ENCODE measurements around the gene EVPL.

The EVPL gene

DNA sequence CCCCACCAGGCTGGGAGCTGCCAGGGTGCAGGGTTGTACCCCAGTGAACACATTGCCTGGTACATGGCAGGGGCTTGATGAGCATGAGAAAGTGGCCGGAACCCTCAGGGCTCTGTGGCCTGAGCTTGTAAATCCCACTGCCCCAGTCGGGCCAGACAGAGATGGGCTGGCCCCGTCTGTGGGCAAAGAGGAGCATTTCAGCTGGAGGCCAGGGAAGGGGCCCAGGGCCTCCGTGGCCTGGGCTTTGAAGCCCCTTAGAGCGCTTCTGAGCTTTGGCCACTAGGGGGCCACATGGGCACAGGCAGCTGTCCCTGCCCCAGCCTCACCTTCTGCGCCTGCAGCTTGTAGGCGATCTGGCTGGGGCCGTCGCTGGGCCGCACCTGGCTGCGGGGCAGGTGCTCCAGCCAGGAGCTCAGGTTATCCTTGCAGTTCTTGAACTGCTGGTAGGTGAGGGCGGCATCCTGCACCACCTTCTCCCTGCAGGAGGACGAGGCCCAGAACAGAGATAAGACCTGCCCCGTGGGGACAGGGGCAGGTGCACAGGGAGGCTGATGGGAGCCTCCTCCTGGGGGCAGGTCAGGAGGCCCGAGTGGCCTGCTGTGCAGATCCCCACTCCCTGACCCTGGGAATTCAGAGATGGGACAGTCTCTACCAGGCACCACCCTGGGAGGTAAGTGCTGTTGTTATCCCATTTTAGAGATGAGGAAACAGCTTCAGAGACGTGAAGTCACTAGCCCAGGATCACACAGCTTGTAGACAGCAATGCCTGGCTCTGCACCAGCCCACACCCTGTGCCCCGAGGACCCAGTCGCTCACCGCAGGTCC, 12.8 kb downstream of the EVPL start:
- no peaks in the 10 kb centered on the region for H3K36me3 ChIP-seq (ENCODE audit: control insufficient read depth in 1 of 2, insufficient read depth in 2 of 2, low read length in 2 of 2)
- H3K9me3 ChIP-seq (ENCODE audit: control insufficient read depth in 1 of 2, low read length in 2 of 2), result no peaks in the 10 kb centered on the region
- H3K27me3 ChIP-seq (ENCODE audit: low read depth, low read length), result no peaks in the 10 kb centered on the region
- H3K4me1 ChIP-seq (ENCODE audit: control insufficient read depth in 1 of 2, insufficient read depth in 2 of 2, low read length in 2 of 2), result peaks cover 0 to 10% of the 10 kb centered on the region in 2 donors
- H3K27ac ChIP-seq (ENCODE audit: low read length), result no peak overlapping the region
- no peak overlapping the region for H3K4me3 ChIP-seq (ENCODE audit: low read depth in 1 of 2, low read length in 2 of 2)

DNA sequence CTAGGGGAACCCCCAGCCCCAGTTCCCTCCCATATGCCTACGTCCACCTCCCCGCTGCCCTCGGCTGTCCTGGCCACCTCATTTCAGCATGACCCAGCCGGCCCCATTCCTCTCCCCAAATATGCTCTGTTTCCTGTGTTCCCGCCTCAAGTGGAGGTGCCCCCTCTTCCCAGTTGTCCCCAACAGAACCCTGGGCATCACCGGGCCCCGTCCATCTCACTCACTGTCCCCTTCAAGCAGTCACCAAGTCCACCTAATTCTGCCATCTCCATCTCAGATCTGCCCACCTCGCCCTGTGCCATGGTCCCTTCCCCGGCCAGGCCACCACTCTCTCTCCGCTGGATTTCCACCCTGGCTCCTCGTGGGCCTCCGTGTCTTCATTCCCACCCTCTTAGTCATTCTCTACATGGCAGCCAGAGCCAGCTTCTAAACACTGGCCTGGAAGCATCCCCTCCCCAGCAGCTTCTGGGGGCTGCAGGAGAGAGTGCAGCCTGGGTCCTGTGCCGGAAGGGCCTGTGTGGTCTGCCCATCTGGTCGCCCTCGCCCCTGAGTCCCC, 13.7 kb downstream of the EVPL start:
- H3K27me3 ChIP-seq (ENCODE audit: low read depth, low read length), result no peaks in the 10 kb centered on the region
- H3K4me1 ChIP-seq (ENCODE audit: control insufficient read depth in 1 of 2, insufficient read depth in 2 of 2, low read length in 2 of 2), result peaks cover 0 to 10% of the 10 kb centered on the region in 2 donors
- no peak overlapping the region for H3K27ac ChIP-seq (ENCODE audit: low read length)
- H3K9me3 ChIP-seq (ENCODE audit: control insufficient read depth in 1 of 2, low read length in 2 of 2), result no peaks in the 10 kb centered on the region
- no peaks in the 10 kb centered on the region for H3K36me3 ChIP-seq (ENCODE audit: control insufficient read depth in 1 of 2, insufficient read depth in 2 of 2, low read length in 2 of 2)
- H3K4me3 ChIP-seq (ENCODE audit: low read depth in 1 of 2, low read length in 2 of 2), result no peak overlapping the region

DNA sequence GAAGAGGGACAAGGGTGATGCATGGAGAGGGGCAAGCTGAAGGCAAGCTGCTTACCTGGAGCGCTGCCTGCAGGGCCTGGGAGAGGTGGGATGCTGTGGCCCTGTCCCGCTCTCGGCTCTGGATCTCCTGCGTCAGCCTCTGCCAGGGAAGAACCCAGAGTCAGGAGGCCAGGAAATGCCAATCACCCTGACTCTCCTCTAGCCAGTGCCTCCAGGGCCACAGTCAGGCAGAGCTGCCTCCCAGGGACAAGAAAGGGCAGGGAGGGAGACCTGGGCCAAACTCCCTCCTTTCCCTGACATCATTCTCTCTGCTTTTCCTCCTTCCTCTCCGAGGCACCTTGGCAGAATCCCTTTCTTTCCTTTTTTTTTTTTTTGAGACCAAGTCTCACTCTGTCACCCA, 15.2 kb downstream of the EVPL start:
- Histone ChIP-seq H3K9me3 (ENCODE audit: control insufficient read depth in 1 of 2, low read length in 2 of 2) (no peaks in the 10 kb centered on the region), H3K4me1 (ENCODE audit: control insufficient read depth in 1 of 2, insufficient read depth in 2 of 2, low read length in 2 of 2) (peaks cover 0 to 10% of the 10 kb centered on the region in 2 donors), H3K27ac (ENCODE audit: low read length) (no peak overlapping the region), H3K36me3 (ENCODE audit: control insufficient read depth in 1 of 2, insufficient read depth in 2 of 2, low read length in 2 of 2) (no peaks in the 10 kb centered on the region), H3K27me3 (ENCODE audit: low read depth, low read length) (no peaks in the 10 kb centered on the region), H3K4me3 (ENCODE audit: low read depth in 1 of 2, low read length in 2 of 2) (no peak overlapping the region)

DNA sequence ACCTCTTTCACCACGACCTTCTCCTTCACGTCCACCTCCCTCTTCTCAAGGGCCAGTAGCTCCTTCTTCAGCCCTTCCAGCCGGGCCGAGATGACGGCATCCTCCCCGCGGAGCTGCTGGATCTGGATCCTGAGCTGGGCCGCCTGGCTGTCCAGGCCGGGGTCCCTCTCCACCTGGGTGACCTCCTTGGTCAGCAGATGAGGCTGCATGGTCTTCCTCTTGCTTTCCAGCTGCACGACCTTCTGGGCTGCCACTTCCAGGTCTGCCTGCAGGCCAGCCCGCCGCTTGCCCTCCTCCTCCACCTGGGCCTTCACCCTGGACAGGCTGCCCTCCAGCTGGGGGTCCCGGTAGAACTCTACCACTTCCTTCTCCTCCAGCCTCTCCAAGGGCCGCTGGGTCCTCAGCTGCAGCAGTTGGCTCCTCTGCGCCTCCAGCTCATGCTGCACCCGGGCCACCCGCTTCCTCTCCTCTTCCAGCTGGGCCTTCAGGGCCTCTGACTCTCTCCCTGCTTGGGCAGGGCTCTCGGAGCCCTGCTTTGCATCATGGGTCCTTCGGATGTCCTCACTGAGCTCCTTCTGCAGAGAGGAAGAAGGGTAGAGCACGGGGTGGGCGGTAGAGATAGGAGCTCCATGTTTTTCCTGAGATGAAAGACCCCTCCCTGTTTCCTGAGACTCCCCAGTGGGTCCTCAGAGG, 17.0 kb downstream of the EVPL start:
- Histone ChIP-seq H3K27me3 (ENCODE audit: low read depth, low read length) (no peaks in the 10 kb centered on the region), H3K36me3 (ENCODE audit: control insufficient read depth in 1 of 2, insufficient read depth in 2 of 2, low read length in 2 of 2) (no peaks in the 10 kb centered on the region), H3K9me3 (ENCODE audit: control insufficient read depth in 1 of 2, low read length in 2 of 2) (no peaks in the 10 kb centered on the region), H3K4me3 (ENCODE audit: low read depth in 1 of 2, low read length in 2 of 2) (no peak overlapping the region), H3K27ac (ENCODE audit: low read length) (no peak overlapping the region), H3K4me1 (ENCODE audit: control insufficient read depth in 1 of 2, insufficient read depth in 2 of 2, low read length in 2 of 2) (peaks cover 0 to 10% of the 10 kb centered on the region in 2 donors)

DNA sequence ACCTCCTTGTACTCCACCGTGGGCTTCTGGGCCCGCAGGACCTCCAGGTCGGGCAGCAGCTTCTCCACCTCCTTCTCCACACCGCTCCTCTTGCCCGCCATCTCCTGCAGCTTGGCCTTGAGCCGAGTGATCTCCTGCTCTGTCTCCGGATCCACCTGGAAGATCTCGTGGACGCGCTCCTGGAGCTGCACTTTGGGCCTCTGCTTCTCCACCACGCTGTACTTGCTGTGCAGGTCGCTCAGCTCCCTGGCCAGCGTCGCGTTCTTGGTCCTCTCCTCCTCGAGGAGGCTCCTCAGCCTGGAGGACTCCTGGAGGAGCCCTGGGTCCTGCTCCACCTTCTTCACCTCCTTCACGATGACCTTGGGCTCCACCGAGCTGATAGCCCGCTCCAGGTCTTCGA, 17.7 kb downstream of the EVPL start:
- Histone ChIP-seq H3K4me1 (ENCODE audit: control insufficient read depth in 1 of 2, insufficient read depth in 2 of 2, low read length in 2 of 2) (peaks cover 0 to 5% of the 10 kb centered on the region in 2 donors), H3K27me3 (ENCODE audit: low read depth, low read length) (no peaks in the 10 kb centered on the region), H3K27ac (ENCODE audit: low read length) (no peak overlapping the region), H3K36me3 (ENCODE audit: control insufficient read depth in 1 of 2, insufficient read depth in 2 of 2, low read length in 2 of 2) (no peaks in the 10 kb centered on the region), H3K4me3 (ENCODE audit: low read depth in 1 of 2, low read length in 2 of 2) (no peak overlapping the region), H3K9me3 (ENCODE audit: control insufficient read depth in 1 of 2, low read length in 2 of 2) (no peaks in the 10 kb centered on the region)

DNA sequence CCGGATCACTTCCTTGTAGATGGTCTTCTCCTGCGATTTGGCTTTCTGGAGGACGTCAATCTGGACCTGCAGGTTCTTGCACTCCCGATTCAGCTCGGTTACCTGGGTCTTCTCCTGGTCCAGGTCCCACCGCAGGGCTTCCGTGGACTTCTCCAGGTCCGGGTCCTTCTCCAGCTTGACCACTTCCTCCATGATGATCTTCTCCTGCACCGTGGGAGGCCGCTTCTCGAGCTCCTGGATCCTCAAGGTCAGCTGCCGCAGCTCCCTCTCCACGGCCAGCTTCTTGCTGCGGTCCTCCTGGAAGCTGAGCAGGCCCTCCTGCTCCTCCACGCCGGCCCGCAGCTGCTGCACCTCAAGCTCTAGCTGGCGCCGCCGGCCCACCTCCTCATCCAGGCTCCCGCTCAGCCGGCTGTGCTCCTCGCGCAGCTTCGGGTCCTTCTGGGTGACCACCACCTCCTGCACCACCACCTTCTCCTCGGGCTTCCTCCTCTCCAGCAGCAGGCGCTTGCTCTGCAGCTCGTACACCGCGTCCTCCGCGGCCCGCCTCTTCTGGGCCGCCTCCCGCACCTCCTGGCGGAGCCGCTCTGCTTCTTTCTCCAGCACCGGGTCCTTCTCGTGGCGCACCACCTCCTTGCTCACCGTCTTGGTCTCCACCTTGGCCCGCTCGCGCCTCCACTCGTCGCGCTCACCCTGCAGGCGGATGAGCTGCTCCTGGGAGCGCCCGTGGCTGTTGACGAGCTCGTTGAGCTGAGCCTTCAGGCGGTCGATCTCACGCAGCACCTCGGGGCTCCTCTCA, 18.3 kb downstream of the EVPL start:
- Histone ChIP-seq H3K36me3 (ENCODE audit: control insufficient read depth in 1 of 2, insufficient read depth in 2 of 2, low read length in 2 of 2) (no peaks in the 10 kb centered on the region), H3K27me3 (ENCODE audit: low read depth, low read length) (no peaks in the 10 kb centered on the region), H3K4me3 (ENCODE audit: low read depth in 1 of 2, low read length in 2 of 2) (no peak overlapping the region), H3K9me3 (ENCODE audit: control insufficient read depth in 1 of 2, low read length in 2 of 2) (no peaks in the 10 kb centered on the region), H3K4me1 (ENCODE audit: control insufficient read depth in 1 of 2, insufficient read depth in 2 of 2, low read length in 2 of 2) (no peaks in the 10 kb centered on the region), H3K27ac (ENCODE audit: low read length) (no peak overlapping the region)

DNA sequence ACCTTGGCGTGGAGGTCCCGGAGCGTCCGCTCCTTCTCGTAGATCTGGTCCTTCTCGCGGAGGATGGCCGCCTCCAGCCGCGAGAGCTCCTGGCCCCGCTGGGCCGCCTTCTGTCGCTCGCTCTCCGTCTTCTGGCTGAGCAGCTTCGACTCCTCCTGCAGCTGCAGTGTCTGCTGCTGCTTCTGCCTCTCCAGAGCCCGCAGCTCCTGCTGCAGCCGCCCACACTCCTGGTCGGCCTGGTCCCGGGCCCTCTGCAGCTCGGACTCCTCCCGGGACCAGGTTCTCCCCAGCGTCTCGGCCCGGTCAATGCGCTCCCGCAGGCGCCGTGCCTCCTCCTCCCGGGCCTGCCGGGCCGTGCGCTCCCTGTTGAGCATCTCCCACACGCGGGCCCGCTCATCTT, 18.9 kb downstream of the EVPL start:
- Histone ChIP-seq H3K9me3 (ENCODE audit: control insufficient read depth in 1 of 2, low read length in 2 of 2) (no peaks in the 10 kb centered on the region), H3K27ac (ENCODE audit: low read length) (no peak overlapping the region), H3K4me3 (ENCODE audit: low read depth in 1 of 2, low read length in 2 of 2) (no peak overlapping the region), H3K4me1 (ENCODE audit: control insufficient read depth in 1 of 2, insufficient read depth in 2 of 2, low read length in 2 of 2) (no peaks in the 10 kb centered on the region), H3K27me3 (ENCODE audit: low read depth, low read length) (no peaks in the 10 kb centered on the region), H3K36me3 (ENCODE audit: control insufficient read depth in 1 of 2, insufficient read depth in 2 of 2, low read length in 2 of 2) (peaks cover 0 to 3% of the 10 kb centered on the region in 2 donors)

DNA sequence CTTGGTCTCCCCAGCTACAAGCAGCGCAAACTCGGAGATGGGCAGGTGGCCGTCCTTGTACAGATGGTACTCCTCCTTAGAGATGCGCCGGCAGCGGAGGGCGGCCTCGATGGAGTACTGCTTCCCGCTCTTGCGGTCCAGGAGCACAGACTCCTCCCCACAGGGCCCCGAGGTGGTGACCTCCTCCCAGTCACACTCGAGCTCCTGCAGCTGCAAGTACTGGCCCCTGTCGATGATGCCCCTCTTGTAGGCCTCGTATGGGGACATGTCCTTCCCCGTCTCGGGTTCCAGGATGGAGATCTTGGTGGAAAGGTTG, 19.3 kb downstream of the EVPL start:
- peaks cover 0 to 3% of the 10 kb centered on the region in 2 donors for H3K36me3 ChIP-seq (ENCODE audit: control insufficient read depth in 1 of 2, insufficient read depth in 2 of 2, low read length in 2 of 2)
- H3K9me3 ChIP-seq (ENCODE audit: control insufficient read depth in 1 of 2, low read length in 2 of 2), result no peaks in the 10 kb centered on the region
- H3K4me1 ChIP-seq (ENCODE audit: control insufficient read depth in 1 of 2, insufficient read depth in 2 of 2, low read length in 2 of 2), result no peaks in the 10 kb centered on the region
- no peaks in the 10 kb centered on the region for H3K27me3 ChIP-seq (ENCODE audit: low read depth, low read length)
- H3K4me3 ChIP-seq (ENCODE audit: low read depth in 1 of 2, low read length in 2 of 2), result no peak overlapping the region
- no peak overlapping the region for H3K27ac ChIP-seq (ENCODE audit: low read length)

DNA sequence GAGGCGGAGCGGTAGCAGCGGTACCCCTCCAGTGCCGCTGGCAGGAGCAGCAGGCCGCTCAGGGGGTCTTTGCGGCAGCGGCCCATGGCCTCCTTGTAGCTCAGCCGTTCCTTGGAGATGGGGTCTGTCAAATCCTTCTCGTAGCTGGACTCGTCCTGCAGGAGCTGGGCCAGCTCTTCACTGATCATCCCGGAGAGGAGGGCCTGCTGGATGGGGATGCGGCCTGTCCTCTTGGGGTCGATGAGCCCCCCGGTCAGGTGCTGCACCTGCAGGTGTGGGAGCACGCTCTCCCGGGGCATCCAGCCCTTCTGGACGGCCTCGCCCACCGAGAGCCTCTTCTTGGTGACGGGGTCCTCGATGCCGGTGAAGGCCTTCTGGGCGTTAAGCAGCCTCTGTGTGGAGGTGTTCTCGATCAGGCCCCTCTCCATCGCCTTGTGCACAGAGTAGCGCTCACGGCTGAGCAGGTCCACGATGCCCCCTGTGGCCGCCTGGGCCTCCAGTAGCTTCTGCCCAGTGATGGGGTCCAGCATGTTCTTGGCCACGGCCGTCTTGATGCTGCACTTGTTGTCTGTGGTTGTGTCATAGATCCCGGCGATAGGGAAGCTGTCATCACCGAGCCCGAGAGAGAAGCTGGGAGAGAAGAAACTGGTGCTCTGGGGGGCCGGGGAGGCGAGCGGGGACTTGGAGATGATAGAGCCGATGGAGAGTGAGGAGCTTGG, 19.8 kb downstream of the EVPL start:
- Histone ChIP-seq H3K4me3 (ENCODE audit: low read depth in 1 of 2, low read length in 2 of 2) (no peak overlapping the region), H3K27me3 (ENCODE audit: low read depth, low read length) (no peaks in the 10 kb centered on the region), H3K9me3 (ENCODE audit: control insufficient read depth in 1 of 2, low read length in 2 of 2) (no peaks in the 10 kb centered on the region), H3K4me1 (ENCODE audit: control insufficient read depth in 1 of 2, insufficient read depth in 2 of 2, low read length in 2 of 2) (no peaks in the 10 kb centered on the region), H3K36me3 (ENCODE audit: control insufficient read depth in 1 of 2, insufficient read depth in 2 of 2, low read length in 2 of 2) (peaks cover 0 to 3% of the 10 kb centered on the region in 2 donors), H3K27ac (ENCODE audit: low read length) (no peak overlapping the region)

DNA sequence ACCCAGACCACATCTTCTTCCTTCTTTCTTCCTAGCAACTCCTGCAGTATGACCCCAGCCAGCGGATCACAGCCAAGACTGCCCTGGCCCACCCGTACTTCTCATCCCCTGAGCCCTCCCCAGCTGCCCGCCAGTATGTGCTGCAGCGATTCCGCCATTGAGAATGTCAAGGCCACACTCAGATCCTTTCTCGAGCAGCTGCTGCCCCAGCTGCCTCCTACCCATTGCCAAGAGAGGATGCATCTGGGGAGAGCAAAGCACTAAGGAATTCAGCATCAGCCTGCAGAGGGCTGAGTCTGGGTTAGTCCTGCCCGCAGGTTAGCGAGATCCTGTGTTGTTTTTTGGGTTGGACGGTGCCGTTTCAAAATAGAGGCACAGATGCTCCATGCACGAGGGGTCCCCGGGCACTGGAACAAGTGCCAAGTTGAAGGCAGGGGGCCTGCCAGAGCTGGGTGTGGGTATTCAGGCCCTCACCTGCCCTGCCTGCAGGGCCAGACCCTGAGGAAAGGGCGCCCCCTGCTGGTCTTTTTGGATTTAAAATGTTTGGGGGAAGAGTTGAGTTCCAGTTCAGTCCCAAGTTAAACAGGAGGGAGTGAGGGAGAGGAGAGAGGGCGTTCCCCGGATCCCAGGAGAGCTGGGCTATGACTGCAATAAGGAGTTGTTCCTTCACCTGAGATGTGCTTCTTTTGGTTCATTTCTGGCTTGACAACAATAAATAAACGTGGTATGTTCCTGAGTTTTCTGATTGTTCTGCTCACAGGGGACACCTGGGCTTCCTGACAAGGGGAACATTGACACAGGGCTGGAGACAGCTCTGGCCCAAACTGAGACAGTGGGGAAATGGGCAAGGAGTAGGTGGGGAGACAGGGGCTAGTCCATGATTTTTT, 21.6 kb downstream of the EVPL start:
- Histone ChIP-seq H3K27me3 (ENCODE audit: low read depth, low read length) (no peaks in the 10 kb centered on the region), H3K36me3 (ENCODE audit: control insufficient read depth in 1 of 2, insufficient read depth in 2 of 2, low read length in 2 of 2) (peaks cover 0 to 3% of the 10 kb centered on the region in 2 donors), H3K9me3 (ENCODE audit: control insufficient read depth in 1 of 2, low read length in 2 of 2) (no peaks in the 10 kb centered on the region), H3K4me1 (ENCODE audit: control insufficient read depth in 1 of 2, insufficient read depth in 2 of 2, low read length in 2 of 2) (peaks cover 0 to under 1% of the 10 kb centered on the region in 2 donors), H3K27ac (ENCODE audit: low read length) (no peak overlapping the region), H3K4me3 (ENCODE audit: low read depth in 1 of 2, low read length in 2 of 2) (no peak overlapping the region)

Measured in muscle layer of duodenum (tissue), 2 donors.